ENCODE results near the gene CRB1.

Gene CRB1

DNA sequence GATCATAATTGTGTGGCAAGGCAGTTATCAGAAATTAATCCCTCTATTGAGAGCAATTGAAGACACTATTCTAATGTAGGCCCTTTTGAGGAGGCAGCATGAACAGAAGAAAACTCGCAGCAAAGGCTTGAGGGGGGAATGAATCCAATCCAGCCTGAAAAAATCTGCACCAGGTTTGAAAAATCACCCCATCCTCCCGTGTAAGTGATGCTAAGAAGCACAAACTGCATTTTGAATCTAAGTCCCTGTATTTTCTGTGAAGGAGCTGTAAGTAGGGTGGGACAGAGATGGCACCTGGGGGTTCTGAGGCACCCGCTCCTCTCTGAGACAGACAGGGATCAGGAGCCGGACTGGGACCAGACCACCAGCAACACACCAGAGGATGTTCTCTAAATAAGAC lies at the start of gene CRB1:
TSS of gene CRB1 (plus strand) at position 241 of the 400 bp plus-strand sequence. CDS start 161 bp downstream, outside the sequence.
- DNase-seq: no peak

DNA sequence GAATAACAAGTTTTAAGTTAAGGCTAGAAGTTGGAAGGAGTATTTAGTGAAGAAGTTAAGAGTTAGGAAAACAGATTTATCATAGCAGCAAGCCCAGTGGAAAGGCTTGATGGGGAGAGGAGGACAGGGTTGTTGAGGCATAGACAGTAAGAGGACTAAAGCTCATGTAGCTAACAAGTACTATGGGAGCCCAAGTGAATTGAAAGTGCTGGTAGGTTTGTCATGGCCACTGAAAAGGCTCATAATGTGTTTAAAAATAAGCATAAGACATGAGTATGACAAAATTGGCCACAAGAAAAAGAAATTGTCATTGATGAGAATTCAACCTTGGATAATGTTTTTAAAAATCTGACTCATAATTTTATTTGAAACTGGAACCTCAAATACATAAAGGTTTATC lies 49.2 kb upstream of the CRB1 start:
- DNase-seq: no peak

DNA sequence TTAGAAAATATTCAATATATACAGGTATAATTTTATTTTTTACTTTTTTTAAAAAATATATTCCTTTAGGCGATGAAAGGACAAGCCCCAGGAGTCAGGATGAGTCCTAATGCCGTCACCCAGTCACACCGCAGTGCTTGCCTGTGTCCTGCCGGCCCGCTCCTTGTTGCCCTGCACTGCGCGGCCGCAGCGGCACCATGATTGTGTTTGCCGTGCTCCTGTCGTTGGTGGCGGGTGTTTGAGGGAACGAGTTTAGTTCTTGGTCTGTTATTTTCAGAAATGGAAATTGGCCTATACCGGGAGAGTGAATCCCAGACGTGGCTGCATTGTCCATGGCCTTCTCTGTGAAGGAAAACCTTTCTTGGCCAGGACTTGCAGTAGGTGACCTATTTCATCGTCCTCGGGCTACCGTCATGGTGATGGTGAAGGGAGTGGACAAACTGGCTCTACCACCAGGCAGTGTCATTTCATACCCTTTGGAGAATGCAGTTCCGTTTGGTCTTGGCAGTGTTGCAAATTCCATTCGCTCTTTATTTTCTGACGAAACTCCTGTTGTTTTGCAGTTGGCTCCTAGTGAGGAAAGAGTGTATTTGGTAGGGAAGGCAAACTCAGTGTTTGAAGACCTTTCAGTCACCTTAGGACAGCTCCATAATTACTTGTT lies 45.9 kb upstream of the CRB1 start:
- no peak for DNase-seq

DNA sequence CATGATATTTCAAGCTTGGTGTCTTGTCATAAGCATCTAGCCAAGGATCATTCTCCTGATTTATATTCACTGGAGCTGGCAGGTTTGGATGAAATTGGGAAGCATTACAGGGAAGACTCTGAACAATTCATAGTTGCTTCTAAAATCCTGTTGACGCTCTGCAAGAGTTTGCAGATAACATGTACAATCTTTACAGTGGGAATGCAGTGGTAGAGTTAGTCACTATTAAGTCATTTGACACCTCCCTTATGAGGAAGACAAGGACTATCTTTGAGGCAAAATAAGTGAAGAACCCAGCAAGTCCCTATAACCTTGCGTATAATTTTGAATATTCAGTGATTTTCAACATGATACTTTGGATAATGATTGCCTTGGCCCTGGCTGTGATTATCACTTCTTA lies 45.3 kb upstream of the CRB1 start:
- no peak for DNase-seq

DNA sequence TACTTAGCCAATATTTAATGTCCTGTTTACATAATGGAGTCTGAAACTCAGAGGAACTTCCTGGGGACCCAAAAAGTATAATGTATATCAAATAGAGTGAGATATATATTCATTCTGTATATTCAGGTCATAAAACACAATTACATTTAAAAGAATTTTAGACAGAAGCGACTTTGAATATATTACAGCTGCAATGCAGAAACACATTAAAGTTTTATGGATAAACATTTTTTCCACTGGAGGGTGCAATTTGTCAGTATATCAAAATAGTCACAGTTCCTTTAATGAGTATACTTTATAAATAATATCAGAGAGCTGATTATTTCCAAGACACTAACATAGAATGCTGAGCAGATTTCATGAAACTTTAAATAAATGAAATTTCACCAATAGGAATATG lies 43.9 kb upstream of the CRB1 start:
- no peak for DNase-seq

DNA sequence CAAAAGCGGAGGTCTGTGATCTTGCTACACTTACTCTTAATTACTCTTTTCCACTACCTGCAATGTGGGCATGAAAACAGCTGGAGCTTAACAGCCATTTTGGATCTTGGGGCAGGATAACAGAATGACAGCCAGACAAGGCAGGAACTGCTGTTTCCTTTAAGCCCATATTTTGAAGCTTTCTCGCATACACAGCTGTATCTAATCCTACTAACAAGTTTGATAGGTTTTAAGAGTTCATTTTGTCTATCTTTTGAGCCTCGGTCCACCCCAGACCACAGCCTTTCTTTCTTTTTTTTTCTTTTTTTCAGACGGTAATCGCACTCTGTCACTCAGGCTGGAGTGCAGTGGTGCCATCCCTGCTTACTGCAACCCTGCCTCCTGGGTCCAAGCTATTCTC lies 42.4 kb upstream of the CRB1 start:
- no peak for DNase-seq

DNA sequence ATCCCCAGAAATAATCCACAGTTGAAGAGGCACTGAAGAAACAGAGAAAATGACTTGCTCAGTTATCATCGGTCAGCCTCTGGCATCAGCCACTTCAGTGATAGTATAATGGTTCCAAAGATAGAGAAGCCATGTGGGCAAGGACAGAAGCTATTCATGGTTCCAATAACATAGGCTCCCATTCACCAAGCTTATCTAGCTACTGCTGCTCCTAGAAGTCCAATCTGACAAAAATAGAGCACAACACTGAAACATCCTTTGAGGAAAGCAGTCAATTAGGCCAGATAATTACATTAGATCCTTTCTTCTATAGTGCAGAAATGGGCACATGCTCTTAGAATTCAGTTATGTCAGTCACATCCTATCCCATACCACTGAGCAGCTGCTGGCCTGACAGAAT lies 33.5 kb upstream of the CRB1 start:
- no peak for DNase-seq

DNA sequence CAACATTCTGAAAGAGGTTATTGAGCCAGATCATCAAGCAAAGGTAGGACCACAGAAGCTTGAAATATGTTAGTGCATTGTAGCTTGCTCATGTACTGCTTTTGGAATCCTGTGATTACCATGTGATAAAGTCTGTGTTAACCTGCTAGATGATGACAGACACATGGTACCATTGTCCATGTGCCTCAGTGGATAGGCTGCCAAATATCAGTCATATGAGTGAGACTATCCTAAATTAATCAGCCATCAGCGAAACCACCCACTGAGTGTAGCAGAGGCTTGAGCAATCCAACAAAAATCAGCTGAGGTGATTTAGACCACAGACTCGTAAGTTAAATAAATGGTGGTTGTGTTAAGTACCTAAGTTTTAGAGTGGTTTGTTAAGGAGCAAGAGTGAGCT lies 32.7 kb upstream of the CRB1 start:
- no peak for DNase-seq

DNA sequence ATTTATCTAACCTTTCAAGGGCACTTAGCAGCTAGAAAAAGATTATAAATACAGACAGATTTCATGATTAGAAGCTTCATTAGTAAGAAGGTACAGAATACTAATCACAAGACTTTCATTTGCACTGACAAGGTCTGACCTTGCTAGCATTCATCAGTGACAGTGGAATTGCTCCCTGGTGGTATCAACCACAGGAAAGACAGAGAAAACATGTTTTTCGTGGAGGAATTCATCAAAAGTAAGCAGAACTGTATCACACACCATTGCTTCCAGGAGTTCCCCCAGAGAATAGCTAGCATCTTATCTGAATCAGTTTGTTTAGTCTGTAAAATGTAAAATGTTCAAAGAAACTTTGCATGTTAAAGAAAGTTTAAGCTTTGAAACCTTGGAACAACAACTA lies 20.6 kb upstream of the CRB1 start:
- DNase-seq: no peak

DNA sequence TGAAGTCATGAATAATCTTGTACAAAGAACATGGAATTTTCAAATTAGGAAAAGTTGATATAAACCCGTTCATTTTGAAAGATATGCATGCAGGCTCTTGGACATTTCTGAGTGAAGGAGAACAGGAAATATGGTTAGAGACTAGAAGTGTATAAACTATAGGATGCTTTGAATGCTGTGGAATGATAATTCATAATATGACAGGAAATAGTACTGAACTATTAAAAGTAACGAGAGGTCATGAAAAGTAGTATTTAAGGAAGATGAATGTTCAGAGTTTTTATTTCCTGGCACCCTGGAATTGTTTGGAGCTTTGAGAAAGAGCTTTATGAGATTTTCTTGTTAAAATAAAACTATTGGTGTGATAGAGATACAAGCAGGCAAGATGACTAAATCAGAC lies 18.7 kb upstream of the CRB1 start:
- DNase-seq: no peak

DNA sequence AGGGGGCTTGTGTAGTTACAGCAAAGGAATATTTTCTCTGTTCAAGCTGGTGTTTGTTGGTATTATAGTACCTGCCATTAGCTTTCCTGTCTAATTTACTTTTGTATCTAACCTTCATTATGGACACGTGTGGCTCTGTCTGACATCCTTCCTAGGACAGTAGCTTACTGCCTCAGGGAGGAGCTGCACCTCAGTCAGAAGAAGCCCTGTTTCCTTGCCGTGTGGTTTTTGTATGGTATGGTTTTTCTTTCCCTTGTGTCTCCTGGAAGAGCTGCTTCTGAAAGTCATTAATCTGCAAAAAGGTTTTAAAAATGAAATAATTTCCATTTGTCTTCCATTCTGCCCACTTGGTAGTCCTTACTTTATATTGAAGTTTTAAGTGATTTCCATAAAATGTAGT lies 17.4 kb upstream of the CRB1 start:
- DNase-seq: no peak

DNA sequence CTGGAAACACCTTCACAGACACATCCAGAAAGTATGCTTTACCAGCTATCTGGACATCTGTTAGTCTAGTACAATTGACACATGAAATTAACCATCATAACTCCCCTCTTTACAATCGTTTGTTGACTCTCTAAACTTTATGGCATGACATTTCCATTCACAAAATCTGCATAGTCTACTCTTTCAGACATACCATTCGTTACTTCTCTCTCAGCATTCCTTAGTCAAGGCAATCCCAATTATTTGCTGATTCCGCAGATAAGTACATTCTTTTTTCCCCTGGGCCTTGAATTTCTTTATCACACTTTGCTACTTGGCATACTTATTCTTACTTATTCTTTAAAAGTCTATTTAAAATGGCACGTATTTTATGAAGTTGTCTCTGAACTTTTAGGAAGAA lies 15.1 kb upstream of the CRB1 start:
- DNase-seq: no peak

DNA sequence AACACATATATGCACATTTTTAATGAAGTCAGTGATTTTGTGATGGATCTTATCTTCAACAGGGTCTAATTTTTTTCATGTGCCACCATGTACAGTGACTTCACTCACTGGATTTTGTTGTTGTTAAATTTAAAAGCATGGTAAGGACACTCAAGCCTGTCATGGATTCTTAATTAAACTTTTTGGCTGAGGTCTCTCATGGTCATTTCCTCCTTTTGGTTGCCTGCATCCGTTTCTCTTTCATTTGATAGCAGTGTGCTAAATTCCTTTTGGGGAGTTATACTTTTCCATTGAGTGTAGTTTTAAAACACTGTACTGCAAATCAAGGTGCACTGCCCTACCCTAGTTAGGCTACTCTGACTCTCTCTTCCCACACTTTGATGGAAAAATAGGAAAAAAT lies 13.2 kb upstream of the CRB1 start:
- DNase-seq: no peak

DNA sequence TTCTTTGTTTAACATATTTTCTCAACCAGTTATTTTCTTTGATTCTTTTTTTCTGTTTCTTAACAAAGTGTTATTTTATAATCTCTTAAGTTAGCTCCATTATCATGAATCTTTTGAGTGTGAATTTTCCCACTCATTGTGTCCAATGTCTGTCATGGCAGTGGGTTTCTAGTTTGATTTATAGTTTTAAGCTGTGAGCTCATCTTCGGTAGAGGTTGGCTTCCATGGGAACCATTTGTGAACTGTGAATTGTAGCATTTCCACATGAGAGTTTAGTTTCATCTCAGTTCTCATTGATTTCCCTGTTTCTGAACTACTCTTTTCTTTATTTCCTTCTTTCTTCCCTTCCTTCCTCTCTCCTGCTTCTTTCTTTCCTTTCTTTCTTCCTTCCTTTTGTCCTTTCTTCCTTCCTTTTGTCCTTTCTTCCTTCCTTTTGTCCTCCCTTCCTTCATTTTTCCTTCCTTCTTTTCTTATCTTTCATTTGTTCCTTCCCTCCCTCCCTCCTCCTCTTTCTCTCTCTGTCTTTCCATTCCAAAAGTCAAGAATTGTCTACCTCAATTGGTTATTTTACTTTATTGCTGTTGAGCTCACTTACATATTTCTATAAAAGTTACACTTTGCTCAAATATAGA lies 3.0 kb upstream of the CRB1 start:
- no peak for DNase-seq

DNA sequence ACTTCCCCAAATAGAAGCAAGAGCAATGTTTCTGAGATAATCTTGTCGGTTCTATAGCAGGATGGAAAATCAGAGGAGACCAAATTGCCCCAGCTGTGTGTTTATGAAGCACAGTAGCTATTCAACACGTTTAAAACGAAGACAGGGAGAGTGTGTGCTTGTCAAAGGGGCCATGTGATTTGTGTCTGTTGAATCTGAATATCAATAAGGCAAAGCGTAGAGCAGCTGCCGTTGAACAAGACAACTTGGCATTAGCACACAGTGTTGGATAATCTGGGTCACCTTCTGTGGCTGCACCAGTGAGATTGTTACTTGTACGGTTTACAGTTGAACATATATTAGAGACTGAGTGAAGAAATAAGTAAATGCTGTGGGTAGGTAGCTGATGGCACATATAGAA lies 1.0 kb downstream of the CRB1 start:
- no peak for DNase-seq

DNA sequence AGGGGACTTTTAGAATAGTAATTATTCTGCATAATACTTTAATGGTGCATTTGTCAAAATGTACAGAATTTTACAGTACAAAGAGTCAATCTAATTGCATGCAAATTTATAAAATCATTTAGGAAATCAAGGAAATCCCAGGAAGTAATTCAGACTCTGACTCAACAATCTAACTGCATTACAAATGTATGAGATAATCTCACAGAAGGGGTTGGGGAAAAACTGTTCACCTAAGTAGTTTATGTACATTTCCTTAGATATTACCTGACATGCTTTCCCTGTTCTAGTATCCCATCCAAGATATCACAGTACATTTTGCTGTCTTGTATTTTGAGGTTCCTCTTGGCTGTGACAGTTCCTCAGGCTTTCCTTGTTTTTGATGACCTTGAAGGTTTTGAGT lies 4.7 kb downstream of the CRB1 start:
- DNase-seq: no peak

DNA sequence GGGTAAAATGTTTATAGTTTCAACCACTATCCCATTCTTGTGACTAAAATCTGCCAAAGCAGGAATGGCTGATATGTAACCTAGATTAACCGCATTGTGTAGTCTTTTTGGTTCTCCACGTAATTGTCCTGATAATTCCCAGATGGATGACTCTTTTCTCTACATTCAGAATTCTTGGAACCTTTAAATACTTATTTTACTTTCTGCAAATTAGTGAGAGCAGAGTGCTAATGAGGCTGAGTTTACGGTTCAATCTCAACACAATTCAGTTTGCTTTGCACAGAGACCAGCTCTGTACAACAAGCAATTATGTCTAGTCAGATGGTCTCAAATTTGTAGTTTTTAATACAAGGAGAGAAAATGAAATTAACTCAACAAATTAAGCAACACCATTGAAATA lies 9.1 kb downstream of the CRB1 start:
- DNase-seq: no peak

DNA sequence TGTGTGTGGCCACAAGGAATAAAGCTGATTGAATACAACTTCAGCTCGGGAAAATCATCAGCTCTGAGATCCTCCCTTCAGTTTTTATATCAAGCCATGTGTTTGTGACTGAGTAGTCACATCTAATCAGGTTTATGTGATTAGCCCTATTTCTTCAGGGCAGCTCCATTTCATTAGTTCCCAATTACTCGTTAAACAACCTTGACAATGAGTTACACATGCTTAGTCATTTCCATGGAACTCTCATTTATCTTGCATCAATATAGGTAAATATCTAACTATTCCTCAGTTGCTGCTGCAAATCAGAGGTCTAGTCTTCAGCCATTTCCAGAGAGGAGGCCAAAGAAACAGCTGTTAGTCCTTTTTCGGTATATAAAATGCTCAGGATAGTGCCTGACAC lies 16.3 kb downstream of the CRB1 start:
- no peak for DNase-seq

DNA sequence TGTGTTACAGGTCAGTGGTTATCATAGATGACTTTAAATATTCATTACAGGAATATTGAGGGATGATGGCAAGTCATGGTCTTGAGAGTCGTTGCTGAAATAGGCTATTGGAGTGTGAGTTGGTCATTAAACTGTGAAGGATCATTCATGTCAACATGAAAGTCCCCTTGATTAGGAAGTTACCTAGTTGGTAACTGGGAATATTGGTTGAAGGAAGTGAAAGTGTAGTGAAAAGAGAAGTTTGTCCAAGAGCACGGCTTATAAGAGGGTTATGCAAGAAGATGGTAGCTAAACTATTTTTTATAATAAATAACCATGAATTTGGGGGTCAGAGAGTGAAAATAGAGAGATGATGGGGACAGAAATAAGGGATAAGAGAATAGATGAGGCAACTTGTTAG lies 16.9 kb downstream of the CRB1 start:
- no peak for DNase-seq

DNA sequence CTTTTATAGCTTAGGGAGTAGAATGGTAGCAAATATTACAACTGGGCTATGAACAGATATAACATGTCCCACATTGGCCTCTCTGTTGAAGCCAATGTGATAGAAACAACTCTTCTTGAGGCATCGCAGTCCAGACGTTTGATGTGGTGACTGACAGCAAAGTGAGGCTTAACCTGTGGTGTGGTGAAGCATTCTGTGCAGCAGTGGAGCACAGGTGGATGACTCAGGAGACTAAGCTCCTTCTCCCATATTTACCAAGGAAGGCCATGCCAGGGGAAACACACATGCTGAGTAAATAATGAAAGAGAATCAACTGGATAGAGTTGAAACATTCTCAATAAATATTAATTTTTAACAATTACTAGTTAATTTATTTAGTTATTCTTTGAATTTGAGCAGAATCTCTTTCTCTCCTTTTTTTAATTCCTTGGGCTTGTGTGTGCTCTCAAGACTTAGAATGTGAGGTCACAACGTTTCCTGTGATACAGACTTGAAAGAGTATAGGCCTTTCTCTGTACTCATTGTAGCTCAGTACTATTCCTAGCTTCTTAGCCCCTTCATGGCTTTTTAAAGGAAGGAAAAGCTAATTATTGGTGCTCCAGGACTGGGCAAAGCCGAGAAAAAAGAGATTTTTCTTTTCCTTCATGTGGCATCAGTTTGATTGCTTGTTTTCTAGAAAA lies 17.6 kb downstream of the CRB1 start:
- no peak for DNase-seq

DNA sequence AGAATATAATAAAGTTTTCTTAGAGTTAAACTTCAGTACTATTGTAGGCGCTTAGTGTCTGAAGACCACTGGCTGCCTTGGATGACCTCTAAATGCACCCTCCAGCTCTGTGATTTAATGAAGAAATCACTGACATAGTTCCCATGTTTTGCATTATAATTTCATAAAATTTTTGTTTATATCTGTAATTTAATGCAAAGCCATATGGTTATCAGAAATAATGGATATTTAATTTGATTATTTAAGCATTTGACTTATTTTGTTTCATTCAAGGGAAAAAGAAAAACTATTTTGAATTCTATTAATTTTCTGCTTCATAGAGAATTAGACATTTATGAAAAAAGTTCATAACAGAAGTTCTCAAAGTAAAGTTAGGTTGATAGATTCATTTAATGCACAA lies 18.6 kb downstream of the CRB1 start:
- no peak for DNase-seq

DNA sequence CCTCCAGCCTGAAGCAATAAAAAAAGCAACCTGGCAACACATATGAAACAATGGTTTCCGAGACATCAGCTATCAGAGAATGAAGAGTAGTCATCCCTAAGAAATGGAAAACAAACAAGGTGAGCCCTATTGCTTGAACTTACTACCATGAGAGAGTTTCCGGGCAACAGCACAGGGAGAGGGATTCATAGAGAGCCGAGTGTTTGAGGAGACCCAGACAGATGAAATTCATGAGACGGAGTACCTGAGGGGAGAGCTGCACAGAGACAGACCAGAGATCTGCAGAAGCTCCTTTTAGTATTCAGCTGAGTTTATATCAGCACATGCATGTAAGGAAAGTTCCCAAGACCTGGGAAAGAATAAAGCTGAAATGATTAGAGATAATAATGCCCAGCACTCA lies 19.8 kb downstream of the CRB1 start:
- DNase-seq: no peak

DNA sequence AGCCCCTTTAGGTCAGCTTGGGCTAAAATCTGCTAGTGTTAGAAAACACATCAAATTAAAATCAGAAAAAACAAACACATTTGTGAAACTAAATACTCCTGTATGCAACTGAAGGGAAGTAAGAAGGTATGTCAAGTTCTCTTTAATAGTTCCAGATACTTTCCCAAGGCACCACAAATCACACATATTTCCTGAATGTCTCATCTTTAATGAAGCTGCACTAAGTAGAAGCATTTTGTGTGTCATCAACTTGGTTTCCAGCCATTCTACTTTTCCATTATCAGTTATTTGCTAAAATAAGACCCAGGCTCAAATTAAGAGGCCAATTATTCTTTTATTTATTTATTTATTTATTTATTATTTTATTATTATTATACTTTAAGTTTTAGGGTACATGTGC lies 34.7 kb downstream of the CRB1 start:
- no peak for DNase-seq

DNA sequence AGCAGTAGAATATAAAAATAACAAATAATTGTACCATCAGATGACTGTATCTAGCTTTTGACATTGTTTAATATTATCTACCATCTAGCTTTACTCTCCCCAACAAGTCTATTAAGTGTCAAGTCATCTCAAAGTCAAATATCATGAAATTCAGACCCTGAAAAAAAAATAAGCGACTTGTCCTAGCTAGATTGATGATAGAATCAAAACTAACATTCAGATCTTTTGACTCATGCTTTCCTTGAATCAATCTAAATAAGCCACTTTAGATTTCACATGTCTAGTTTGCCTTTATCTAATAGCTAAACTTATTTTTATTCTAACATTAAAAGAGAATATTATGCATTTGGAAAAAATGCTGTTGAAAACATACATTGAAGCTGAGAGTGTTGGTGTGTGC lies 35.4 kb downstream of the CRB1 start:
- no peak for DNase-seq

Data from activated CD4-positive, alpha-beta T cell treated with anti-CD3 and anti-CD28 coated beads for 4 hours (primary cell).